GM10248 (cell line): ENCODE measurements around the gene TLR9.

ENCODE experiments used
- CTCF ChIA-PET: fragments of 300-600 bp; sonication (Branson Sonifier 250); formaldehyde crosslinking; extraction: SDS; loops from one replicate; lab custom pipeline; 2021; ENCODE audit warnings: antibody characterized with exemption; lab: Yijun Ruan, JAX
- POLR2A ChIA-PET: fragments of 350-650 bp; sonication (Branson Sonifier 250); formaldehyde crosslinking; extraction: SDS; loops from one replicate; lab custom pipeline; 2020; ENCODE audit warnings: antibody characterized with exemption; lab: Yijun Ruan, JAX
- DNase-seq: peaks from one replicate; pipeline ENCODE4 v3.0.0; 2012; ENCODE audit errors: extremely low spot score
- TF ChIP-seq, protein P1 (sequence below): IDR thresholded peaks from 2 replicates; pipeline ENCODE4 v1.5.1; 2012; ENCODE audit warnings: mild to moderate bottlenecking, low read depth; ENCODE audit errors: extremely low read depth, missing control alignments, control extremely low read depth

TLR9 gene

DNA sequence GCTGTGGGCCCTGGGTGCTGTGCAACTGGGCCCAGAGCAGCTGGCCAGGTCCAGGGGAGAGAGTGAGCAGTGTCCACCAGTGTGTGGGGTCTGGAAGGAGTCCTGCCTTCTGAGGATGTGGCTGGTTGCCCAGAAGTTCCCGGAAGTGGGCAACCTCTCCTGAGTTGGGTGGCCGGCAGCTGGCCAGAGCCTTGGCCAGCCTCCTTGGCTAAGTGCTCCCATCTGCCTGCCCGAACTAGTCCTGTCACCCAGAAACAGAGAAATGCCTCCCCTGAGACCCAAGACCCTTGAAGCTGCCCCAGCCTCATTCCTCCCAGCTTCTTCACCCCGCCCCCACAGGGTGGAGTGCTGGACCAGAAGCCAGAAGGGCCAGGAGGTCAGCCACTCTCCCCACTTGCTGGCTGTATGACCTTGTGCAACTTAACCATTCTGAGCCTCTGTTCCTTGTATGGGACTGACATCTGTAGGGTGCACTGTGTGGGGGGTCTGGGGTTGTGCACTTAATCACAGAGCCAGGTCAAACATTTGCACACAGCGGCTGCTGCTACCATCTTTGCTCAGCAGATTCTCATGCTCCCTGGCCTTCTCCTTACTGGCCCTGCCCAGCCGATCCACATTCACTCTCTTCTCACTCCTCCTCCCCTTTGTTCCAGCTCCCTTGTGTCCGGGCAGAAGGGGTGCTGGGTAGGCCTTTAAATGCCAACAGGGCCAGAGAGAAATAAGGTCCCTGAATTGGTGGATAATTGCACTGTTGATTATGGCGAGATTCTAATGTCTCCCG, 35.0 kb downstream of the TLR9 start:
- TF ChIP-seq, protein P1, sequence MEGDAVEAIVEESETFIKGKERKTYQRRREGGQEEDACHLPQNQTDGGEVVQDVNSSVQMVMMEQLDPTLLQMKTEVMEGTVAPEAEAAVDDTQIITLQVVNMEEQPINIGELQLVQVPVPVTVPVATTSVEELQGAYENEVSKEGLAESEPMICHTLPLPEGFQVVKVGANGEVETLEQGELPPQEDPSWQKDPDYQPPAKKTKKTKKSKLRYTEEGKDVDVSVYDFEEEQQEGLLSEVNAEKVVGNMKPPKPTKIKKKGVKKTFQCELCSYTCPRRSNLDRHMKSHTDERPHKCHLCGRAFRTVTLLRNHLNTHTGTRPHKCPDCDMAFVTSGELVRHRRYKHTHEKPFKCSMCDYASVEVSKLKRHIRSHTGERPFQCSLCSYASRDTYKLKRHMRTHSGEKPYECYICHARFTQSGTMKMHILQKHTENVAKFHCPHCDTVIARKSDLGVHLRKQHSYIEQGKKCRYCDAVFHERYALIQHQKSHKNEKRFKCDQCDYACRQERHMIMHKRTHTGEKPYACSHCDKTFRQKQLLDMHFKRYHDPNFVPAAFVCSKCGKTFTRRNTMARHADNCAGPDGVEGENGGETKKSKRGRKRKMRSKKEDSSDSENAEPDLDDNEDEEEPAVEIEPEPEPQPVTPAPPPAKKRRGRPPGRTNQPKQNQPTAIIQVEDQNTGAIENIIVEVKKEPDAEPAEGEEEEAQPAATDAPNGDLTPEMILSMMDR = no peak
- POLR2A ChIA-PET = no interaction called here
- CTCF ChIA-PET = interaction anchor here (2.3 kb wide), 1 partner anchor 67 kb away, joined by 9 read pairs; no protein-coding TSS in a partner anchor
- no peak for DNase-seq

DNA sequence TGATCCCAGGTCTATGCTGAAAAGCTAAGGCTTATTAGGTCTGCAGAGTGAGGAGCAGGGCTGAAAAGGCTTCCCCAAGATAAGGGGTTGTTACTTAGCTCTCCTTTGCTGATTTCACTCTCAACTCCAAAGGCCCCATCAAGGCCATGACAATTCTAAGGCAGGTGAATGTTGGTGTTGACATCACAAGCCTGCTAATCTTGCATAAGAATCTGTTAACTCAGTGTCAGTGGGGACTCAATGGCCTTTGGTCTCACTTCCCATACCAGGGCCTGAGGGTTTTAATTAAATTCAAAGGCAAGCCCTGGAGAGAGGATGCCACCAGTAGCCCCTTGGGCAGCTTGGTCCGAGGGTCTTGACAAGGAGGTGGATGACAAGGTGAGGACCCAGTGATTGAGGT, 36.9 kb downstream of the TLR9 start:
- TF ChIP-seq, protein P1 = no peak
- POLR2A ChIA-PET = no interaction called here
- no peak for DNase-seq
- CTCF ChIA-PET = interaction anchor here (0.9 to 3.8 kb wide), 7 partner anchors 13 to 239 kb away, joined by 3 to 17 read pairs (median 5); partner anchors contain the start of gene DUSP7

DNA sequence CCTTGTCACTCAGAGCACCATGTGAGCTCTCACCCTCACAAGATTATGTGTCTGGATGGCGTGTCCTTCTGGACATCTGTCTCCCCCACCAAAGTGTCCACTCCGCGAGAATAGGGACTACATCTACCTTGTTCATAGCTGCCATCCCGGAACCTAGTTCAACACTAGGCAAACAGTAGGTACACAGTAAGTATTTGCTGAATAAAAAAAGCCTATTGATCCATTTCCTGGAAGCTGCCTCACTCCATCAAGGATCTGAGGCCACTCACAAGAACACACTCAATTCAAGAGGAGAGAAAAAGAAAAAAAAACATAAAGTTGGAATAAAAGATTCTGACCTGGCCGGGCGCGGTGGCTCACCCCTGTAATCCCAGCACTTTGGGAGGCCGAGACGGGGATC, 38.7 kb downstream of the TLR9 start:
- CTCF ChIA-PET = interaction anchor here (1.0 to 3.8 kb wide), 5 partner anchors 9 to 133 kb away, joined by 4 to 17 read pairs (median 5); no protein-coding TSS in a partner anchor
- POLR2A ChIA-PET = no interaction called here
- DNase-seq = no peak
- TF ChIP-seq, protein P1 = no peak

DNA sequence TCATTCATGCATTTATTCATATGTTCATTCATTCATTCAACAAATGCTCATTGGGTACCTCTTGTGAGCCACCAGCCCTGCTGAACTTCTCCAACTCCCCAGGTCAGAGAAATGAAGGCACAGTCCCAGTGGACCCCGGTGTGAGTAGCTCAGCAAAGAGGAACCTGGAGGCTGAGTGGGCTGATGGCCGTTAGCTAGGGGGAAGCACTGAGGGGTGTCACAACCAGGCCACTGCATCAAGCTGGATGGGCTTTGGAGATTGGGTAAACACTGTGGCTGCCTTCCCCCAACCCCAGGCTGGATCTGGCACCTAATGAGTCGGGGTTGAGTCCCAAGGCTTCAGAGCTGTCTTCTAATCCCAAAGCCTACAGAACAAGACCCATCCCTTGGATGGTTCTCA, 39.6 kb downstream of the TLR9 start:
- DNase-seq = no peak
- CTCF ChIA-PET = interaction anchor here (1.3 to 3.8 kb wide), 5 partner anchors 10 to 132 kb away, joined by 5 to 17 read pairs (median 5); no protein-coding TSS in a partner anchor
- TF ChIP-seq, protein P1 = no peak
- POLR2A ChIA-PET = no interaction called here

DNA sequence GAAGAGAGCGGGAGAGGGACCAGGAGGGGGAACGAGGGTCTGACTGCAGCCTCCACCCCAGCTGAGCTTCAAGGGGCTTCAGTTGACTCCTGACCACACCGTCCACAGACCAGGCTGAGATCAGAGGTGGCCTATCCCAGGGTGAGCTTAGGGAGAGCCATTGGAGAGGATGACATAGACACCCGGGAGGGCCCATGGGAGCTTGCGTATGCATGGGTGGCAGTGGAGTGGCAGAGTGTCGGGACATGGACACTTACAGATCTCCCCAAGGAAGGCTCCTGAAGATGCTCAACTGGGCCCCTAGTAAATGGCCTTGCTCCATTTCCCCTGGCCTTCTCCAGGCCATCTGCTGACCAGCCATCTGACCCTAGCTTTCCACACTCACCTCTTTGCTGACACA, 40.1 kb downstream of the TLR9 start:
- TF ChIP-seq, protein P1 = no peak
- ChIA-PET POLR2A (no interaction called here), CTCF (interaction anchor here (1.5 to 3.8 kb wide), 3 partner anchors 10 to 23 kb away, joined by 5 to 17 read pairs (median 6); no protein-coding TSS in a partner anchor)
- DNase-seq = no peak

DNA sequence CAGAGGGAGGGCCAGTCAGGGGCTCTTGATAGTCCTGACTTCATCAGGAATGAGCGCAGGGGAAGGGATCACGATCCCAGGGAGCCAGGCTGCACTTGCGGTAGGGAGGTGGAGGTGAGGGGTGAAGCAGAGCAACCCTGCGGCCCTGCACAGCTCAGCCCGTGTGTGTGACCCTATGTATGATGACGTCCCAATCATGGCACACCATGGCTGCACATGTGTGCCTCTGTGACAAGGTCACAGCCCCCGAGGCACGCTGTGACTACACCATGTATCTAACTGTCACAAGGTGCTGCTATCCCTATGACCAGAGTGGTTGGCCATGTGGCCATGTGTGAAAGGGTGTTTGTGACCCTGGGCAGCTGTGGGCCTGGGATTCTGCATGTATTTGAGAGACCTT, 40.8 kb downstream of the TLR9 start:
- DNase-seq = no peak
- ChIA-PET CTCF (interaction anchor here (1.4 to 1.5 kb wide), 3 partner anchors 8 to 149 kb away, joined by 4 to 7 read pairs (median 4); no protein-coding TSS in a partner anchor), POLR2A (no interaction called here)
- TF ChIP-seq, protein P1 = no peak
